Measurements from ENCODE around the gene CDK10. TPM values are rescaled to one million over a fixed set of nuclear protein-coding genes. Genes with fewer than 3 reads are reported as not detected.
"Not testable (repeated sequence)": the region's sequence is repeated elsewhere in the genome, so short reads cannot be mapped to it uniquely, and the experiment has no call there.

CDK10 gene
- total RNA-seq, 1 donor from 2014 or later = 32.9 TPM

- DNase-seq (ENCODE audit: low spot score) = peak; percentile 33
- intact Hi-C loops (cut with DNase I) = not testable (repeated sequence)
These were observed 22.3 kb upstream of the CDK10 start for GRCh38 chr16:89664238-89664637.

- peak; percentile 61 for DNase-seq (ENCODE audit: low spot score)
- intact Hi-C loops (cut with DNase I) = not testable (repeated sequence)
These were observed 19.5 kb upstream of the CDK10 start for GRCh38 chr16:89667000-89667399.

- peak; percentile 12 for DNase-seq (ENCODE audit: low spot score)
- intact Hi-C loops (cut with DNase I) = no loop called here
These were observed 18.9 kb upstream of the CDK10 start for GRCh38 chr16:89667633-89668032.

- no peak for DNase-seq (ENCODE audit: low spot score)
- intact Hi-C loops (cut with DNase I) = no loop called here
These were observed 17.7 kb upstream of the CDK10 start for GRCh38 chr16:89668790-89669158.

- intact Hi-C loops (cut with DNase I) = no loop called here
- DNase-seq (ENCODE audit: low spot score) = peak; percentile 33
These were observed 16.7 kb upstream of the CDK10 start for GRCh38 chr16:89669755-89670154.

GRCh38 chr16:89670496-89671431 is 15.7 kb upstream of the CDK10 start:
- intact Hi-C loops (cut with DNase I) = no loop called here
- DNase-seq (ENCODE audit: low spot score) = no peak

- intact Hi-C loops (cut with DNase I); DNase-seq (ENCODE audit: low spot score): not testable (repeated sequence)
These were observed 14.9 kb upstream of the CDK10 start for GRCh38 chr16:89671565-89671964.

- intact Hi-C loops (cut with DNase I) = no loop called here
- peak; percentile 65 for DNase-seq (ENCODE audit: low spot score)
These were observed 14.1 kb upstream of the CDK10 start for GRCh38 chr16:89672177-89672941.

- intact Hi-C loops (cut with DNase I) = no loop called here
These were observed 8.2 kb upstream of the CDK10 start for GRCh38 chr16:89678258-89678657.

GRCh38 chr16:89685916-89686315 is 573 bp upstream of the CDK10 start:
- intact Hi-C loops (cut with DNase I) = no loop called here
- DNase-seq (ENCODE audit: low spot score) = peak; percentile 60

More at GRCh38 chr16:89678258-89678657, 8.2 kb upstream of the CDK10 start:
- no peak for DNase-seq (ENCODE audit: low spot score)

GRCh38 chr16:89687092-89687940 is 827 bp downstream of the CDK10 start:
- intact Hi-C loops (cut with DNase I) = no loop called here
- DNase-seq (ENCODE audit: low spot score) = peak; percentile 63

- intact Hi-C loops (cut with DNase I) = no loop called here
- DNase-seq (ENCODE audit: low spot score) = peak; percentile 17
These were observed 1.9 kb downstream of the CDK10 start for GRCh38 chr16:89688395-89688794.

- DNase-seq (ENCODE audit: low spot score) = peak; percentile 38
- intact Hi-C loops (cut with DNase I) = no loop called here
These were observed 2.7 kb downstream of the CDK10 start for GRCh38 chr16:89689142-89689541.

- DNase-seq (ENCODE audit: low spot score); intact Hi-C loops (cut with DNase I): not testable (repeated sequence)
These were observed 3.1 kb downstream of the CDK10 start for GRCh38 chr16:89689621-89690020.

GRCh38 chr16:89690392-89690901 is 4.0 kb downstream of the CDK10 start:
- peak; percentile 41 for DNase-seq (ENCODE audit: low spot score)

GRCh38 chr16:89691231-89691985 is 4.9 kb downstream of the CDK10 start:
- DNase-seq (ENCODE audit: low spot score) = peak; percentile 65
- intact Hi-C loops (cut with DNase I) = no loop called here

More at GRCh38 chr16:89690392-89690901, 4.0 kb downstream of the CDK10 start:
- intact Hi-C loops (cut with DNase I) = no loop called here

- peak; percentile 44 for DNase-seq (ENCODE audit: low spot score)
- intact Hi-C loops (cut with DNase I) = no loop called here
These were observed 5.6 kb downstream of the CDK10 start for GRCh38 chr16:89691986-89692569.

- DNase-seq (ENCODE audit: low spot score) = peak; percentile 64
- intact Hi-C loops (cut with DNase I) = no loop called here
These were observed 6.8 kb downstream of the CDK10 start for GRCh38 chr16:89693289-89693731.
